Dermis blood vessel endothelial cell (primary cell): ENCODE results near the gene CUX1. TPM values are rescaled to one million over a fixed set of nuclear protein-coding genes. Genes with fewer than 3 reads are reported as not detected.
A peak's percentile ranks its signal among the peaks of the same experiment; 100 is the strongest.

Source experiments
- DNase-seq: peaks from one replicate; pipeline ENCODE4 v3.0.0; 2010
- total RNA-seq: library from RNA; depleted of rRNA; stranded (reverse); fragments of >200 nt; gene quantifications from 2 replicates; pipeline ENCODE4 v1.2.3, GENCODE V29; 2014

The CUX1 gene
- total RNA-seq, 1 donor from 2014 or later, result 39.5 TPM

DNA sequence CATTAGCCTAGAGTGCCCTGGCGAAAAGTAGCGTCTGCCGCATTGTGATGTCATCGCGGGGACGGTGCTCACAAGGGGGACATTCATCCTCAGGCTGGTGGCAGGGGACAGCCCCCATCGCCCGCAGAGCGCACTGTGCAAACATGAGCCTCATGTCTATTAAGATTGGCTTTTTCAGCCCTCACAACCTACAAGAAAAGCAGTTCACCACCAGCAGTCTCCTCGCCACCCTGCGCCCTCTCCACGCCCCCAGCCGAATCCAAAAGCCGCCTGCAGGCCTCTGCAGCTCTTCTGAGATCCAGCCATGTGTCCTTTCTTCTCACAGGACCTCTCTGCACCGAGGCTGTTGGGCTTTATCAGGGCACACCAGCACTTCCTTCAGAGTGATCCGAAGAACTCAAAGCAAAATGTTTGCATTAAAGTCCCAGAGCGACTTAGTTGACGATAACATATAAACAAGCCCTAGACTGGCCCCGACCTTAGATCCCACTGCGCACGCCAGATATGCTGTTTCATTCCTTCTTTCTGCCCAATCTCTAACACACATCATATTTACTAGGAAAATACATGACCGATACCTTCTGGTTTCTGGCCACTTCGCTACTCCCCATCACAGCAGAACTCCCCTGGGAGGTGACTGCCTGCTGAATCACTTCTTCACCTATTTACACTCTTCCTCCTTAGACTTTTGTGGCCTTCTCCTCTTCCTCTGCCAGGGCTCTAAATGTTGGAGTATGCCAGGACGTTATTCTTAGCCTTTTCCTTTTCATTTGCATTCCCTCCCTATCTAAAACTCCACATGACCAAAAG is 263.2 kb downstream of the CUX1 start:
- DNase-seq, result no peak

DNA sequence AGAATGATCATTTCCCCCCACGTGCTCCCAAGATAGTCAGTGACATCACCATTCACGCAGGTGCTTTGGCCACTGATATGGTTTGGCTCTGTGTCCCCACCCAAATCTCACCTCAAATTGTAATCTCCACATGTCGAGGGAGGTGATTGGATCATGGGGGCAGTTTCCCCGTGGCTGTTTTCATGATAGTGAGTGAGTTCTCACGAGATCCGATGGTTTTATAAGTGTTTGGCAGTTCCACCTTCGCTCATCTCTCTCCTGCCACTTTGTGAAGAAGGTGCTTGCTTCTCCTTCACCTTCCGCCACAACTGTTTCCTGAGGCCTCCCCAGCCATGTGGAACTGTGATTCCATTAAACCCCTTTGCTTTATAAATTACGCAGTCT is 263.8 kb downstream of the CUX1 start:
- DNase-seq, result no peak

DNA sequence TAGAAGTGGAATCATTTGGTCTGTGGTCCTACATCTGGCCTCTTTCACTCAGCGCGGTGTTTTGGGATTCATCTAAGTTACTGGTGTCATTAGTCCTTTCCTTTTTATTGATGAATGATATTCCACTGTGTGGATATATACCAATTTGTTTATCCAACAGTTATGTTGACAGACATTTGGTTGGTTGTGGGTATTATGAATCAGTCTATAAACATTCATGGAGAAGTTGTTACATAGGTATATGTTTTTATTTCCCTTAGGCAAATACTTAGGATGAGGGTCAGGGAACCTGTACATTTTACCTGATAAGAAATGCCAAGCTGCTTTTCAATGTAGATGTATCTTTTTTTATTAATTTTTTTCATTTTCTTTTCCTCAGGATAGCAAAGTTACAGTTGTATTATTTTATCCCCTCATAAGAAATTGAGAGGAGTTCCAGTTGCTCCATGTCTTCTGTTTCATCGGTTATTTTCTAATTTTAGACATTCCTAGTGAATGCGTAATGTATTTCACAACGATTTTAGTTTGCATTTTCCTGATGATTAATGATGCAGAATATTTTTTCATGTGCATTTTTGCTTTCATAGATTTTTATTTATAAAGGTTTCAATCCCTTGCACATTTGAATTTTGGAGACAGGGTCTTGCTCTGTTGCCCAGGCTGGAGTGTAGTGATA is 265.4 kb downstream of the CUX1 start:
- no peak for DNase-seq

DNA sequence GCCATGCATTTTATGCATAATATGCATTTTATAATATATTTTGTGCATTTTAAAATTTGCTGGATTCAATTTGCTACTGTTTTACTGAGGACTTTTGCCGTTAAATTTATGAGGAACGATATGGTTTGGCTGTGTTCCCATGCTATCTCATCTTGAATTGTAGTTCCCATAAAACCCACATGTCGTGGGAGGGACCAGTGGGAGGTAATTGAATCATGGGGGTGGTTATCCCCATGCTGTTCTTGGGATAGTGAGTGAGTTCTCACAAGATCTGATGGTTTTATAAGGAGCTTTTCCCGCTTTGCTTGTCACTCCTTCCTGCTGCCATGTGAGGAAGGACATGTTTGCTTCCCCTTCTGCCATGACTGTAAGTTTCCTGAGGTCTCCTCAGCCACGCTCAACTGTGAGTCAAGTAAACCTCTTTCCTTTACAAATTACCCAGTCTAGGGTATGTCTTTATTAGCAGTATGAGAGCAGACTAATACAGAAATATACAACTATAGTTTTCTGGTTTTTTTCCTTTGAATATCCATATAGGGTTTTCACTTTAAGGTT is 267.9 kb downstream of the CUX1 start:
- no peak for DNase-seq

DNA sequence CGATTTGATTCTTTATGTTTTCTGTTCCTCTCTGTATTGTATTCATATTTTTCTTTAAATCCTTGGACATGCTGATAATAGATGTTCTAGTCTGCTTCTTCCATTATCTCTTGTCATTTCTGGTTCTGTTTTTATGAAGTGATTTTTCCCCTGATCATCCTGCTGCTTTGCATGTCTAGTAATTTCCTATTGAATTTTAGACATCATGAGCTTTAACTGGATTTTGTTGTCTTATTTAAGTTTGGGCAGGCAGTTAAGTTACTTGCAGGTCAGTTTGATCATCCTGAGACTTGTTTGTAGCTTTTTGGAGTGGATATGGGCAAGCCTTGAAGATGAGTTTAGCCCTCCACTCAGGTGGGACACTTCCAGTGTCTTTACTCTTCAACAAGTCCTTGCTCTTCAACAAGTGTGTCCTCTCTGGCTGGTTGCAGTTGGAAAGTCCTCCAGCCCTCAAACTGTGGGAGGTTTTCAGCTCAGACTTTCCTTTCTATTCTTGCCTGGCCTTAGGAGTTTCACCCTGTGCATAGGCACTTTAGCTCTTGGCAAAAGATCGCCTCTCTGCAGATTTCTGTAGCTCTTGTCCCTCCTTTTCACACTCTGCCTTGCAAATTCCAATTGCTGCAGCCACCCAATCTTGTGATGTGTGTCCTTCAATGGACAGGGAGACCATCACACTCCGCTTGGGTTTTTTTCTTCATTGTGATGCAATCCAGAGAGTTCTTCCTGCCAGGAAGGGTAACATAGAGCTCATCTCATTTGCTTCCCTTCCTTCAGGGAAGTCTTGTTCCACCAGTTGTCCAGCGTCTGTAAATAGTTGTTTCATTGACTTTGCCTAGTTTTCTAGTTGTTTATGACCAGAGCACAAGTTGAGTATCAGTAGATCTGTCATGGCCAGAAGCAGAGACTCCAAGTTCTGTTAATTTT is 272.0 kb downstream of the CUX1 start:
- no peak for DNase-seq

DNA sequence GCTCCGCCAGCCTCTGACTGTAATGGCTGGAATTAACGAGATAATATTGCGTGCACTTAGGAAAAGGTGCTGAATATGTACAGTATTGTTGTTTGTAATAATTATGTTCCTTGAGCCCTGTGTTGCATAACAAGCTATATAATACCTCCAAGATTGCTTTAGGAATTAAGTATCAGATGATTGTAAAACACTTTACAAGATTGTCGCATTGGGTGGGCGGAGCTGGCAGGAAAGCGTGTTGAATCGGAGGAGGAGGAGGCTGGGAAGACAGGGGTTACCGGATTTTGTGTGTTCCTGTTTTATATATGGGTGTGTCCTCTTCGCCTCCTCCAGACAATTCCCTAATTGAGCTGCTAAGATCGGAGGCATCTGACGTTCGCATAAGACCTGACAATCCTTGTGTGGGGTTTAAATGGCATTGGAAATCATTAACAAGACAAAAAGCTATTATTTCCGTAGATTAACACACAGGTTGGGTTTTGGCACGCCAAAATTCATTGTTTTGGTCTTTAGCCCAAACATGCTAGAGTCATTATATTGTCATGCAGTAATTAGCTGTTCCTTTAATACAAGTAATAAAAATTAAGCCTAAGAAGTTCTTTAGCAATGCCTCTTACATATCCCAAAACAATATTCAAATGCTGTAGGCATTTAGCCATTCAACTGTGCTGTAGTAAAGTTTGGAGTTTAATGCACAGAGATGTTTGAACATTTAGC is 276.3 kb downstream of the CUX1 start:
- peak; percentile 6 for DNase-seq

DNA sequence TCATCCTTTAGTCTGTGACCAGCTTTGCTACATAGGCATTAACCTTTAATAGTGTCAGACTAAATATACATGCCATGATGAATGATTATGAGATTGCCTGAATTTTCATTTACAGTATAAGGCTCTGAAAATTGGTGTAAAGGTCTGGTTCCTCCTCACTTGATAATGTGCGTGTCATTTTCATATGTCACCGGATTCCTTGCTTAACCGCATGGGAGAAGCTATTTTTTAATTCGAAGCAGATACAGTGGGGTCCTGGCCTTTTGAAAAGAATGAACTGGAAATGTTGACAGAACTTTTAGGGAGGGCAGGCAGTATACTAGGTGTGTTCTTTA is 276.9 kb downstream of the CUX1 start:
- no peak for DNase-seq

DNA sequence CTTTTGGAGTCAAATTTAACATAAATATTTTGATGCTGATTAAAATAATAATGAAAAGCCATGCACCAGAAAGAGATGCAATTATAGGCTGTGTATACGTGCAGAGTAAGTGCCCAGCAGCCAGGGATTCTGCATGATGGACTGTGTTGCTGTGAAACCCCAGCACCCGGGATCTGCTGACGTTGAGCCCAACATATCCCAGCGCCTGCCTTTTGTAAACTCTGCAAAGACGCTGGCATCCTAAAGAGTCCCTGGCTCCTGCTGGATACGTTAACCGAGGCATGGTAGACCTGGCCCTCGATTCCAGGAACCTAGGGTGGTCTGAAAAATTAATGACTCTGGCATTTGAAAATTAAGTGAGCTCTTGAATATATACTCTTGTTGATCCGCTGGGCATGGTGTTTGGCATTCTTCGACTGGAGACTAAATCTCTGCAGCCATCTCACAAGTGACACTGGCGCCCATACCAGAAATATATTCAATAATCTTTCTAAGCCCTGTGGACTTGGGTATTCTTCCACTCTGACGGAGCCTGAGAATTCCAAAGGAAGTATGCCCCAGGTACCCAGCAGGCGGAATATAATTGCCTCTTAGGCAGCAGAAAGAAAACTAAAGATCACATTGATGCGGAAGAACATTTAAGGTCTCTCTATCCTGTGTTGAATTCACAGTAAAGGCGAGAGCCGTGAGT is 278.0 kb downstream of the CUX1 start:
- DNase-seq, result no peak

DNA sequence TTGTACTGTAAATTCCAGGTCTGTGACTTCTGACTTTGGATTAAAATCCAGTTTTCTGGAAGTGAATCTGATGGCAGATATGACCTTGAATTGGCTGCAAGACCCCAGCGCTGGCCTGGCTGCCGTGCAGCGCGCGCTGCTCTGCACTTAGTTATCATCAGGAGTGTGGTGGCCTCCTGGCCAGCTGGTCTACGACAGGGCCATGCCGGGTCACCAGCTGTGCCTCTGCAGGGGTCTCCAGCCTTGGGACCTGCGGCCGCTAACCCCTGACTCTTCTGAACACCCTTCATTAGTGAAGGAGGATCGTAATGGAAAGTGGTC is 278.5 kb downstream of the CUX1 start:
- DNase-seq, result no peak

DNA sequence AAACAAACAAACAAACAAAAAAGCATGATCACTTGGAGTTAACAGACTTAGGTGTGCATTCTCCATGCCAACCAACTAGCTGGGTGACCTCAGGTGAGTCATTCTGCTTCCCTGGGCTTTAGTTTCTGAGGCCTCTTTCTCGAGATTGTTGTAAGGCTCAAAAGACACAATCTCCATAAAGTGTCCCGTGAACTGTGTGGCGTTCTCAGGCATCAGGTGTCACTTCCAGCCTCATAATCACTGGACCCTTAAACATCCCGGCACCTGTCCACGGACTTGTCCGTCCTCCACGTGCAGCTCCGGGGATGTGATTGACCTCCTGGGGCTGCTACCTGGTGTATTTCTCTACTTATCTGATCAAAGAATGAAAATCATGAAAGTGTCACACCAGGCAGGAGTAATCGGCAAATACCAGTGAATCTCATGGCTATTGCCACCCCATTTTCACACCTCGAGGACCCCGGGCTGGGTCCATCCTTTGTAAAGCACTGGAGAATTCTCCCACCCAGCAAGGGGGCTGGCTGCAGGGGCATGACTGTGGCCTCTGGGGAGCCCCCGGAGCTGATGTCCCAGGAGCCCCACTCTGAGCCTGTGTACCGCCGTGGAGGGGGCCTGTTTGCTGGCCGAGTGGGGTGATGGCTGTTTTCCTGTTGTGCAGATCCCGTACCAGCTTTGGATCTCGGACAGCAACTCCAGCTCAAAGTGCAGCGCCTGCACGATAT is 279.4 kb downstream of the CUX1 start:
- no peak for DNase-seq

DNA sequence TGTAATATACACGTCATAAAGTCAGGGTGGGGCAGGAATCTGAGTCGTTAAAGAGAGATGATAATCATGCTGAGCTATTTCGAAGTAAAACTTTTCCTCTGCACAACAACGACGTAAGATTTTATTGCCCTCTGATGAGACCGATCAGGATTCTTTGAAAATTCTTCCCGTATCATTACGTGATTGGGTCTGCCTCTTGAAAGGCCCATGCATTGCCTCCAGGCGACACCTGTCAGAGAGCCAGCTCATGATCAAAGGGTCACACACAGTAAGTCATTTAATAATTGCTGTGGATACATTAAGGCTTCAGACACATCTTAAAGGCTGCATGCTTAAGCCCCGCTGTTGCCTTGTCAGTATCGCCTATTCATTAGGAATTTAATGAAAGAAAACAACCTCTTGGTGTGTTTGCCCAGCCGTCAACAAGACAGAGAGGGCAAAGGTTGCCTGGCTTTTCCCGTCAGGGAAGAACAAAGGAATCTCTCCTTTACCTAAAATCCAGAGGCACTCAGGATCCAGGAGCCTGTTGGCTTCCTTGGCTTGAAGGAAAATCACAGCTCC is 280.3 kb downstream of the CUX1 start:
- no peak for DNase-seq

DNA sequence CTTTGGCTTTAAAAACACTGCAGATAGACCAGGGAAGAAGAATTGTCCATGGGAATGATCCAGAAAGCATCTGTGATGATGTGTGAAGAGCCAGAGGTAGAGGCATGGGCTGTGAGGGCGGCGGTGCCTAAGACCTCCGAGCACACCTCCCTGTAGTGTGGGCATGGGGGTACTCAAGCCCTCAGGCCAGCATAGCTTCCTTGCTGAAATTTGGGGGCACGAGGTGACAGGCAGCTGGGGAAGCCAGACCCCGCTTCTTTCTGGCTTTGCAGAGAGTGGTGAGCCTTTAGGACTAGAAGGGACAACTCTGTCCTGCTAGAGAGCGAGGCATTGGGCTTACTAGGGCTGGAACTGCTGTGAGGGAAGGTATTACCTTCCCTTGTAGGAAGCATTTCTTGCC is 281.6 kb downstream of the CUX1 start:
- no peak for DNase-seq

DNA sequence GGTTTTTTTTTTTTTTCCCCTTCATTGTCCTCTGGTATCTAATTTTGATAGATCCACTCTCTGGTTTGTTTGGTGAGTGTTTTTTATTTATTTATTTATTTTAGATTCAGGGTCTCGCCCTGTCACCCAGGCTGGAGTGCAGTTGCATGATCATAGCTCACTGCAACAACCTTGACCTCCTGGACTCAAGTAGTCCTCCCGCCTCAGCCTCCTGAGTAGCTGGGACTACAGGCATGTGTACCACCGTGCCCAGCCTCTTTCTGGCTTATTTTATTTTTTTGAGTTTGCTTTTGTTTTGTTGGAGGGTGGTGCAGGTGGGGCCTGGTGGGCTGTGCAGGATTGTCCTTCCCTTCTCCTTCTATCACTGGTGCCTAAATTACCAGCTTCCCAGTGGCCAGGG is 282.0 kb downstream of the CUX1 start:
- DNase-seq, result no peak

DNA sequence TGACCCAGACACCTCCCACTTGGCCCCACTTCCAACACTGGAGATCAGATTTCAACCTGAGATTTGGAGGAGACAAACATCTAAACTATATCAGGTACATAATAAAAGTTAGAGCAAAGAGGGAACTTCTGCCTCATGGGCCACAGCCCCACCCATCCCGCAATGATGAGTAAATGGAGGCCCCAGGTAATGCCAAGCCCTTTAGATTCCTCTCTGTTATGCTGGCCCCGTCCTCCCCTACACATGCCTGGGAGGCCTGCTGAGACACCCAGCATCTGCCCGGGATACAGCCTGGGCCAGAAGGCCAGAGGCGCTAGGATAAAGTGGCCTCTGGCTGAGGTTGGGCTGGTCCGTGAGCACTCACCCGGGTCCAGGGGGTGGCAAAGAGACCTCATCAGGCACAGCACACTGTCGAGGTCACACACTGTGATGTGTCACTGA is 283.7 kb downstream of the CUX1 start:
- no peak for DNase-seq

DNA sequence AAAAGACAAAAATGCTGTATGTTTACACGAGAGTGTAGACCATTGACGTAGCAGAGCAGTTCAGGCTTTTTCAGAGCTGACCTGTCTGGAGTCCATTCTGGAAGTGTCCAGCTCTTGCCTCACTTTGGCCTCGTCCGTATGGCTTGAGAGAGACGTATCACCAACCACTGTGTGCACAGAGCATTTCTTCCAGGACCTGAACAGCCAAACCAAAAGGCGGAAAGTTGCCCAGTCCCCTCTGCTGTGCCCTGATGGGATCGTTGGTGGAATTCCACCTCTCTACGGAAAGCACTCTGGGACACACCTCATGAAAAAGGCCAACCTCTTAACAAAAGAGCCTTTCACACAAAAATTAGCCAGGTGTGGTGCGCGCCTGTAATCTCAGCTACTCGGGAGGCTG is 284.5 kb downstream of the CUX1 start:
- no peak for DNase-seq

DNA sequence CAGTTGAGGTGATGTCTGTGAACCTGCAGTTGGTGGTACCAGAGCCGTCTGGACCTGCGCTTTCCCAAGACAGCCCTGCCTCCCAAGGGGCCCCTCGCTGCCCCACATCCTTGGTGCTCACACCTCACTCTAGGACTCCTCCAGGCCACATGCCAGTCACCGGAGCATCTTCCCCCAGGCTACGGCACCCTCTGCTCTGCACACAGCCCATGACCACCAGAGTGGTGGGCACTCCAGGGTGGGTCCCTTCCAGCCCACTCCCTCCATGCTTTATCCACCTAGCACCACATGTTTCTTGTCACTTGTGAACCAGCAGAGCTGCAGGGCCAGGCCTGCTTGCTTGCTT is 285.6 kb downstream of the CUX1 start:
- no peak for DNase-seq

DNA sequence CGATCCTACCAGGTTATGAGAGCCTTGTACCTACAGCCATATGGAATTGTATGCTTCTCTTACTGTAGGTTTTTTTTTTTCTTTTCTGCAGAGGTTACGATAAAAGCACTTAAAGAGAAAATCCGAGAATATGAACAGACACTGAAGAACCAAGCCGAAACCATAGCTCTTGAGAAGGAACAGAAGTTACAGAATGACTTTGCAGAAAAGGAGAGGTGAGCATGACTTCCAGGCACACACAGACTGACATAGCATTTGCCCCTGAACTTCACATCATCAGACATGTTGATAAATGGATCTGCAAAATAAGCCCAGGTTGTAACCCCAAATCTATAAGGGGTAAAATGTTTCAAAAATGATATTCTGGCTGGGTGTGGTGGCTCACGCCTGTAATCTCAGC is 286.8 kb downstream of the CUX1 start:
- DNase-seq, result no peak

DNA sequence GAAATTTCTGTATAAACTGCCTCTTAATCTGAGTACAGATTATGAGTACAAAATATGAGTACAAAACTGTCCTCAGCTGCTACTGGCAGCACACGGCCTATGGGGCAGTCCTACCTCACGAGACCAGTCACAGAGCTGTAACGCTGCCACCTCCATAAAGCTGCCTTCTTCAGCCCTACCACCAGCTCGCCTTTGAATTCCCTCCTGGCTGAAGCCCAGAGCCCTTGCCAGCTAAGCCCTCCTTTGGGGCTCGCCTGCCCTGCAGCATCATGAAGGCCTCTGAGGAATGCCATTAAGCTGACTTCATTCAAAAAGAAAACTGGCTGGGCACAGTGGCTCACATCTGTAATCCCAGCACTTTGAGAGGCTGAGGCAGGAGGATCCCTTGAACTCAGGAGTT is 289.2 kb downstream of the CUX1 start:
- DNase-seq, result no peak

DNA sequence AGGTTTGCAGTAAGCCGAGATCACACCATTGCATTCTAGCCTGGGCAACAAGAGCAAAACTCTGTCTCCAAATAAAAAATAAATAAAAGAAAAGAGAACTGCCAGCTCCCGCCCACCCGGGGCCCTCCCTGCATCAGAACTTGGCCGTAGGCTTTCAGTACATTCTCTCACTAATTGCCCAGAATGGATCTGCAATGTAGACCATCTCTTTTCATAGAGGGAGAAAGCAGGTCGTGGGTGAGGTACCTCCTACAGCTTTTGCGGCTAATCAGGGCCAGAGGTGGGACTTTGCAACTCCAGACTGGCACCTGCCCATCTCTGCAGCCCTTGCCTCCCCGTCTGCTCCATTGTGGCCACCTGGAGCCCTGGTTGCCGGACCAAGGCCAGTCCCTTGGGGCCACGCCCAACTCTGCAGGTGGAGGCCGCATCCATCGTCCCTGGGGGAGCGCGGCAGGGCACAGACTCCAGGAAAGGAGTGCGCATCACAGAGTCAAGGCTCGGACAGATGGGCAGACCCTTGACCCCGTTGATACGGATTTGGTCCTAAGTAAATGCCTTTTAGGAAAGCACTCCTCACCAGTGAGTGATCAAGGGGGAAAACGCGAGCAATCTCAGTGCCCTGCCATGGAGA is 290.2 kb downstream of the CUX1 start:
- no peak for DNase-seq
